CD4-positive, alpha-beta T cell (primary cell): ENCODE data around the gene NFIA. TPM values are rescaled to one million over a fixed set of nuclear protein-coding genes. Genes with fewer than 3 reads are reported as not detected.
A peak's percentile ranks its signal among the peaks of the same experiment; 100 is the strongest.

Experiments
- ATAC-seq: fragments of 200-7000 bp; cut with Tn5 transposase; one replicate; pipeline ENCODE4 v1.10.0; 2022; ENCODE audit warnings: mild to moderate bottlenecking; ENCODE audit not compliant: poor library complexity
- CTCF ChIA-PET: fragments of 350-600 bp; sonication (Branson Sonifier 250); formaldehyde crosslinking; loops from one replicate; lab custom pipeline; 2021; ENCODE audit warnings: antibody characterized with exemption, inconsistent platforms; lab: Charles Lee
- POLR2A ChIA-PET: fragments of 350-600 bp; sonication (Branson Sonifier 250); formaldehyde crosslinking; loops from one replicate; lab custom pipeline; 2021; ENCODE audit warnings: antibody characterized with exemption, inconsistent platforms; lab: Charles Lee
- DNase-seq, 14 experiments: peaks; one replicate each; pipeline ENCODE4 v3.0.0-alpha.2; 2013 to 2020; ENCODE audit warnings: mixed read lengths in 2 of 14
- H3K27ac ChIP-seq, 2 donors: one replicate each; pipeline versions ENCODE4 v1.5.1 to v1.7.0; 2013; ENCODE audit warnings: low read length in 2 of 2, low read depth in 1 of 2, mild to moderate bottlenecking in 1 of 2
- H3K27me3 ChIP-seq, 2 experiments: 1 replicate in 1 of 2; 2 replicates in 1 of 2; pipeline versions ENCODE4 v1.6.1 to v1.7.0; 2013; ENCODE audit warnings: low read length in 2 of 2, control low read depth in 1 of 2, mild to moderate bottlenecking in 1 of 2, moderate library complexity in 1 of 2; ENCODE audit not compliant: insufficient read depth in 2 of 2, control insufficient read depth in 1 of 2
- H3K36me3 ChIP-seq: one replicate; pipeline ENCODE4 v1.6.1; 2013; ENCODE audit warnings: low read length, control low read depth; ENCODE audit not compliant: insufficient read depth
- H3K4me1 ChIP-seq: one replicate; pipeline ENCODE4 v1.6.1; 2013; ENCODE audit warnings: low read length, control low read depth; ENCODE audit not compliant: insufficient read depth
- H3K4me3 ChIP-seq: one replicate; pipeline ENCODE4 v1.5.1; 2013; ENCODE audit warnings: mild to moderate bottlenecking, low read length, moderate library complexity
- H3K9me3 ChIP-seq, 2 experiments: 1 replicate in 1 of 2; 2 replicates in 1 of 2; pipeline versions ENCODE4 v1.6.1 to v1.7.0; 2013; ENCODE audit warnings: low read length in 2 of 2, mild to moderate bottlenecking in 2 of 2, control low read depth in 1 of 2, moderate library complexity in 1 of 2; ENCODE audit not compliant: control insufficient read depth in 1 of 2, insufficient read depth in 1 of 2
- H3K27ac Mint-ChIP-seq: one replicate; pipeline ENCODE4 v1.8.0; 2020; ENCODE audit warnings: mixed read lengths
- H3K27me3 Mint-ChIP-seq: one replicate; pipeline ENCODE4 v1.8.0; 2021; ENCODE audit warnings: mixed read lengths
- H3K36me3 Mint-ChIP-seq: one replicate; pipeline ENCODE4 v1.8.0; 2021; ENCODE audit warnings: low read depth, mixed read lengths
- H3K4me1 Mint-ChIP-seq: one replicate; pipeline ENCODE4 v1.8.0; 2021; ENCODE audit warnings: low read depth, mixed read lengths
- H3K4me3 Mint-ChIP-seq: one replicate; pipeline ENCODE4 v1.8.0; 2020; ENCODE audit warnings: mild to moderate bottlenecking, mixed read lengths
- H3K9me3 Mint-ChIP-seq: one replicate; pipeline ENCODE4 v1.8.0; 2020; ENCODE audit warnings: mixed read lengths
- CTCF ChIP-seq: fragments of 200-600 bp; IDR thresholded peaks from one replicate; pipeline ENCODE4 v1.8.0; 2022; ENCODE audit warnings: antibody characterized with exemption, mild to moderate bottlenecking
- intact Hi-C, 2 experiments: fragments of 100-400 bp; cut with DNase I in 1 of 2; cut with micrococcal nuclease in 1 of 2; formaldehyde crosslinking; loops; one replicate each; pipeline versions ENCODE4 v1.15.1 to v1.9.0; 2023 to 2025; cut with DNase I, micrococcal nuclease
- total RNA-seq, 174 experiments: library from RNA in 2 of 174; stranded (reverse) in 2 of 174; gene quantifications; one replicate each; pipeline ENCODE4 v1.2.3 and lab custom pipeline; 2021 to 2026

NFIA gene
- total RNA-seq, 2 experiments from 2014 or later, result 4.8 to 5.9 TPM

- no peaks in the 10 kb centered on the region for H3K27me3 ChIP-seq
- CTCF ChIA-PET, result no interaction called here
- no peak overlapping the region for H3K27ac Mint-ChIP-seq
- no peak overlapping the region for H3K27ac ChIP-seq
- intact Hi-C loops, result no loop called here
- POLR2A ChIA-PET, result no interaction called here
- no peaks in the 10 kb centered on the region for H3K27me3 Mint-ChIP-seq
- DNase-seq, result no peak
- no peak overlapping the region for H3K4me3 ChIP-seq
- no peaks in the 10 kb centered on the region for H3K4me1 ChIP-seq
- no peaks in the 10 kb centered on the region for H3K36me3 Mint-ChIP-seq
- no peaks in the 10 kb centered on the region for H3K9me3 ChIP-seq
- TF ChIP-seq CTCF, result no peak
- no peak overlapping the region for H3K4me3 Mint-ChIP-seq
- H3K4me1 Mint-ChIP-seq, result no peaks in the 10 kb centered on the region
- no peaks in the 10 kb centered on the region for H3K36me3 ChIP-seq
- no peak for ATAC-seq
- no peaks in the 10 kb centered on the region for H3K9me3 Mint-ChIP-seq
These were observed 52.9 kb downstream of the NFIA start for GRCh38 chr1:61135291-61135690.

DNA sequence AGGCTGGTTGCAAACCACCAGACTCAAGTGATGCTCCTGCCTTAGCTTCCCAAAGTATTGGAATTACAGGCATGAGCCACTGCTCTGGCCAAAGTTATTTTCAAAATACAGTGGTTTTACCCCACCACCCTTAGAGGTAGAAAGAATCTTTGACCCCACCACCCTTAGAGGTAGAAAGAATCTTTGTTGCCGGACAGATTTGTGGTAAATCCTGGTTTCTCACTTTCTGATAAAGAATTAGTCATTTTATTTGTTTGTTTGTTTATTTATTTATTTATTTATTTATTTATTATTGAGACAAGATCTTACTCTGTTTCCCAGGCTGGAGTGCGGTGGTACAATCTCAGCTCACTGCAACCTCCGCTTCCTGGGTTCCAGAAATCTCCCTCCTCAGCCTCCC is 55.9 kb downstream of the NFIA start:
- no peak for ATAC-seq
- H3K27ac ChIP-seq, result no peak overlapping the region
- H3K9me3 ChIP-seq, result no peaks in the 10 kb centered on the region
- Mint-ChIP-seq H3K36me3 (no peaks in the 10 kb centered on the region), H3K27ac (no peak overlapping the region), H3K4me1 (no peaks in the 10 kb centered on the region), H3K27me3 (no peaks in the 10 kb centered on the region), H3K9me3 (no peaks in the 10 kb centered on the region), H3K4me3 (no peak overlapping the region)
- TF ChIP-seq CTCF, result no peak
- H3K4me1 ChIP-seq, result no peaks in the 10 kb centered on the region
- POLR2A ChIA-PET, result no interaction called here
- H3K27me3 ChIP-seq, result no peaks in the 10 kb centered on the region
- no peak for DNase-seq
- CTCF ChIA-PET, result no interaction called here
- no peaks in the 10 kb centered on the region for H3K36me3 ChIP-seq
- H3K4me3 ChIP-seq, result no peak overlapping the region
- intact Hi-C loops, result no loop called here

- POLR2A ChIA-PET, result interaction anchor here (1.3 kb wide), 1 partner anchor 63 kb away, joined by 3 read pairs; no protein-coding TSS in a partner anchor
- no peaks in the 10 kb centered on the region for H3K4me1 ChIP-seq
- no peaks in the 10 kb centered on the region for H3K36me3 ChIP-seq
- H3K9me3 ChIP-seq, result no peaks in the 10 kb centered on the region
- no peak for TF ChIP-seq CTCF
- H3K36me3 Mint-ChIP-seq, result no peaks in the 10 kb centered on the region
- no peak overlapping the region for H3K27ac Mint-ChIP-seq
- H3K27me3 Mint-ChIP-seq, result no peaks in the 10 kb centered on the region
- no peaks in the 10 kb centered on the region for H3K9me3 Mint-ChIP-seq
- CTCF ChIA-PET, result no interaction called here
- no peak overlapping the region for H3K27ac ChIP-seq
- ATAC-seq (no peak), DNase-seq (peak in 2 of 14 experiments; percentile 14 to 31)
- H3K4me3 Mint-ChIP-seq, result no peak overlapping the region
- intact Hi-C loops, result no loop called here
- H3K27me3 ChIP-seq, result no peaks in the 10 kb centered on the region
- no peaks in the 10 kb centered on the region for H3K4me1 Mint-ChIP-seq
- H3K4me3 ChIP-seq, result no peak overlapping the region
These were observed 56.8 kb downstream of the NFIA start for GRCh38 chr1:61138921-61139774.
